ENCODE data around the gene EMID1. TPM values are rescaled to one million over a fixed set of nuclear protein-coding genes. Genes with fewer than 3 reads are reported as not detected.

The EMID1 gene
- total RNA-seq, 1 experiment from 2014 or later: 9.6 TPM

DNA sequence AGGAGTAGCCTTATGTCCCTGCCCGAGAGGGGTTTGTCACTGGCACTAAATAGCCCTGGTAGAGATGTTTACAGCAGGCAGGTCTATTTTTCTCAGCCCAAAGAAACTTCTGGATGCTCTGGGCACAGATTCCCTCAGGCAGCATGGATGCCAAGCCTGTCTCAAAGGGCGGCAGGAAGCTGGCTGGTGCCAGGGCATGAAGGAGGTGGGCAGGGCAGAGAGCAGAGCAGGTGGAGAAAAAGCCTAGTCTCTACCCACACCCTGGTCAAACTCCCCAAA lies 96.6 kb downstream of the EMID1 start:
- Histone ChIP-seq H3K36me3 (ENCODE audit: control insufficient read depth in 1 of 2, insufficient read depth in 2 of 2, low read length in 2 of 2) (peaks cover 21 to 27% of the 10 kb centered on the region in 2 experiments), H3K27me3 (ENCODE audit: insufficient read depth, low read length) (no peaks in the 10 kb centered on the region), H3K4me1 (ENCODE audit: control insufficient read depth in 1 of 2, insufficient read depth in 2 of 2, low read length in 2 of 2) (peaks cover 22 to 26% of the 10 kb centered on the region in 2 experiments), H3K9me3 (ENCODE audit: control insufficient read depth in 1 of 2, insufficient read depth in 1 of 2, low read depth in 1 of 2, low read length in 2 of 2) (no peaks in the 10 kb centered on the region), H3K27ac (ENCODE audit: low read depth, low read length) (no peak overlapping the region; the same call in 1 of the 2 replicates), H3K9me2 (ENCODE audit: insufficient read depth) (no peaks in the 10 kb centered on the region), H3K4me2 (ENCODE audit: low read length) (no peak overlapping the region), H2AFZ (ENCODE audit: low read depth, low read length, poor library complexity, severe bottlenecking) (no peak overlapping the region), H3K9ac (ENCODE audit: low read length) (no peak overlapping the region), H4K20me1 (ENCODE audit: insufficient read depth) (peaks cover 8% of the 10 kb centered on the region; the same call in 1 of the 2 replicates), H3K79me2 (ENCODE audit: insufficient read depth, low read length) (peaks cover 1% of the 10 kb centered on the region; the same call in 1 of the 2 replicates), H3K4me3 (replicated peaks in 1 of 2; ENCODE audit: low read depth in 1 of 2, low read length in 2 of 2) (no peak overlapping the region)
- POLR2A ChIA-PET: no interaction called here
- no peak for TF ChIP-seq POLR2AphosphoS5 (IDR thresholded peaks at IDR 0.05; ENCODE audit: low read depth, low read length)
- no TSS peak for BruUV-seq (replicated peaks)
- intact Hi-C loops (cut with micrococcal nuclease): no loop called here
- DNase-seq (ENCODE audit: low read depth, low spot score): no peak
- RAD21 ChIA-PET (ENCODE audit: low non-redundant PET in 1 of 2, low total read pairs in 2 of 2, uncharacterized antibody in 2 of 2, unreplicated experiment in 2 of 2): no interaction called here
- CTCF ChIA-PET: interaction anchor here (1.1 kb wide), 1 partner anchor 12 kb away, joined by 3 read pairs; no protein-coding TSS in a partner anchor
- ATAC-seq: no peak

- Histone ChIP-seq H3K27ac (ENCODE audit: low read depth, low read length) (peak overlapping the region; percentile 41; the same call in 1 of the 2 replicates), H4K20me1 (ENCODE audit: insufficient read depth) (peaks cover 8% of the 10 kb centered on the region; the same call in 1 of the 2 replicates)
Observed at GRCh38 chr22:29302681-29303465, 97.2 kb downstream of the EMID1 start.

More at GRCh38 chr22:29302681-29303465, 97.2 kb downstream of the EMID1 start:
- H3K36me3 ChIP-seq (ENCODE audit: control insufficient read depth in 1 of 2, insufficient read depth in 2 of 2, low read length in 2 of 2): peaks cover 16 to 21% of the 10 kb centered on the region in 2 experiments
- BruUV-seq (replicated peaks): no TSS peak
- DNase-seq (ENCODE audit: low read depth, low spot score) (no peak), ATAC-seq (no peak)
- CTCF ChIA-PET: interaction anchor here (1.0 to 1.1 kb wide), 2 partner anchors 12 to 18 kb away, joined by 3 read pairs; no protein-coding TSS in a partner anchor
- no peak overlapping the region for H3K9ac ChIP-seq (ENCODE audit: low read length)
- peaks cover 23 to 31% of the 10 kb centered on the region in 2 experiments for H3K4me1 ChIP-seq (ENCODE audit: control insufficient read depth in 1 of 2, insufficient read depth in 2 of 2, low read length in 2 of 2)
- TF ChIP-seq, protein P1, sequence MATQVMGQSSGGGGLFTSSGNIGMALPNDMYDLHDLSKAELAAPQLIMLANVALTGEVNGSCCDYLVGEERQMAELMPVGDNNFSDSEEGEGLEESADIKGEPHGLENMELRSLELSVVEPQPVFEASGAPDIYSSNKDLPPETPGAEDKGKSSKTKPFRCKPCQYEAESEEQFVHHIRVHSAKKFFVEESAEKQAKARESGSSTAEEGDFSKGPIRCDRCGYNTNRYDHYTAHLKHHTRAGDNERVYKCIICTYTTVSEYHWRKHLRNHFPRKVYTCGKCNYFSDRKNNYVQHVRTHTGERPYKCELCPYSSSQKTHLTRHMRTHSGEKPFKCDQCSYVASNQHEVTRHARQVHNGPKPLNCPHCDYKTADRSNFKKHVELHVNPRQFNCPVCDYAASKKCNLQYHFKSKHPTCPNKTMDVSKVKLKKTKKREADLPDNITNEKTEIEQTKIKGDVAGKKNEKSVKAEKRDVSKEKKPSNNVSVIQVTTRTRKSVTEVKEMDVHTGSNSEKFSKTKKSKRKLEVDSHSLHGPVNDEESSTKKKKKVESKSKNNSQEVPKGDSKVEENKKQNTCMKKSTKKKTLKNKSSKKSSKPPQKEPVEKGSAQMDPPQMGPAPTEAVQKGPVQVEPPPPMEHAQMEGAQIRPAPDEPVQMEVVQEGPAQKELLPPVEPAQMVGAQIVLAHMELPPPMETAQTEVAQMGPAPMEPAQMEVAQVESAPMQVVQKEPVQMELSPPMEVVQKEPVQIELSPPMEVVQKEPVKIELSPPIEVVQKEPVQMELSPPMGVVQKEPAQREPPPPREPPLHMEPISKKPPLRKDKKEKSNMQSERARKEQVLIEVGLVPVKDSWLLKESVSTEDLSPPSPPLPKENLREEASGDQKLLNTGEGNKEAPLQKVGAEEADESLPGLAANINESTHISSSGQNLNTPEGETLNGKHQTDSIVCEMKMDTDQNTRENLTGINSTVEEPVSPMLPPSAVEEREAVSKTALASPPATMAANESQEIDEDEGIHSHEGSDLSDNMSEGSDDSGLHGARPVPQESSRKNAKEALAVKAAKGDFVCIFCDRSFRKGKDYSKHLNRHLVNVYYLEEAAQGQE (IDR thresholded peaks at IDR 0.05; ENCODE audit: low read depth): no peak
- no peak for TF ChIP-seq SIN3A (IDR thresholded peaks at IDR 0.05; ENCODE audit: low read depth)
- TF ChIP-seq TCF7L2 (IDR thresholded peaks at IDR 0.05; ENCODE audit: borderline replicate concordance, extremely low read depth, insufficient read depth, insufficient read length): no peak
- no peak for TF ChIP-seq CTCF (IDR thresholded peaks at IDR 0.05 in 2 of 3, conservative IDR thresholded peaks at IDR 0.05 in 1 of 3; ENCODE audit: borderline replicate concordance in 1 of 3, insufficient read depth in 1 of 3, low read depth in 2 of 3, low read length in 2 of 3)
- no peak for TF ChIP-seq EZH2phosphoT487 (IDR thresholded peaks at IDR 0.05; ENCODE audit: borderline replicate concordance)
- no peak for TF ChIP-seq ELF1 (IDR thresholded peaks at IDR 0.05; ENCODE audit: borderline replicate concordance, low read depth)
- no peak overlapping the region for H3K4me3 ChIP-seq (replicated peaks in 1 of 2; ENCODE audit: low read depth in 1 of 2, low read length in 2 of 2)
- POLR2A ChIA-PET: interaction anchor here (0.5 to 0.6 kb wide), 2 partner anchors 68 to 148 kb away, joined by 3 to 5 read pairs; no protein-coding TSS in a partner anchor
- peak overlapping the region; percentile 10; the same call in 1 of the 2 replicates for H3K4me2 ChIP-seq (ENCODE audit: low read length)
- H3K9me2 ChIP-seq (ENCODE audit: insufficient read depth): no peaks in the 10 kb centered on the region
- H3K79me2 ChIP-seq (ENCODE audit: insufficient read depth, low read length): peaks cover 7% of the 10 kb centered on the region; the same call in 1 of the 2 replicates
- H2AFZ ChIP-seq (ENCODE audit: low read depth, low read length, poor library complexity, severe bottlenecking): no peak overlapping the region
- H3K9me3 ChIP-seq (ENCODE audit: control insufficient read depth in 1 of 2, insufficient read depth in 1 of 2, low read depth in 1 of 2, low read length in 2 of 2): no peaks in the 10 kb centered on the region
- no peaks in the 10 kb centered on the region for H3K27me3 ChIP-seq (ENCODE audit: insufficient read depth, low read length)
- intact Hi-C loops (cut with micrococcal nuclease): no loop called here
- RAD21 ChIA-PET (ENCODE audit: low non-redundant PET in 1 of 2, low total read pairs in 2 of 2, uncharacterized antibody in 2 of 2, unreplicated experiment in 2 of 2): interaction anchor here in 1 of 2 experiments (0.6 to 1.1 kb wide), 2 partner anchors 41 to 53 kb away, joined by 3 read pairs; no protein-coding TSS in a partner anchor
